GM12878 (cell line): ENCODE measurements around the gene PNLDC1. TPM values are rescaled to one million over a fixed set of nuclear protein-coding genes. Genes with fewer than 3 reads are reported as not detected.

Source experiments
- BCL3 ChIP-seq: IDR thresholded peaks from 2 replicates; pipeline ENCODE4 v1.6.1; 2011; ENCODE audit warnings: borderline replicate concordance, low read depth, mild to moderate bottlenecking, moderate library complexity, low read length; ENCODE audit not compliant: insufficient read depth, poor library complexity, severe bottlenecking
- E4F1 ChIP-seq: fragments of 450-650 bp; IDR thresholded peaks from 2 replicates; pipeline ENCODE4 v1.6.1; 2018; ENCODE audit warnings: borderline replicate concordance, mild to moderate bottlenecking; ENCODE audit not compliant: partially characterized antibody
- GABPA ChIP-seq: IDR thresholded peaks from 2 replicates; pipeline ENCODE4 v1.6.1; 2014; ENCODE audit warnings: antibody characterized with exemption, low read depth, mild to moderate bottlenecking, inconsistent platforms
- GATAD2B ChIP-seq: fragments of 450-650 bp; conservative IDR thresholded peaks from 2 replicates; pipeline ENCODE4 v1.6.1; 2017; ENCODE audit warnings: low read depth, mild to moderate bottlenecking, moderate library complexity
- IKZF1 ChIP-seq: fragments of 450-650 bp; conservative IDR thresholded peaks from 2 replicates; pipeline ENCODE4 v1.6.1; 2017; ENCODE audit warnings: antibody characterized with exemption, mild to moderate bottlenecking
- IRF3 ChIP-seq: fragments of 450-650 bp; IDR thresholded peaks from 2 replicates; pipeline ENCODE4 v1.6.1; 2014; ENCODE audit warnings: mild to moderate bottlenecking
- MAX ChIP-seq: IDR thresholded peaks from 2 replicates; pipeline ENCODE4 v1.6.1; 2012; ENCODE audit warnings: low read depth, low read length, improper control_type of control experiment
- MTA3 ChIP-seq: IDR thresholded peaks from 2 replicates; pipeline ENCODE4 v1.6.1; 2012; ENCODE audit warnings: low read length, inconsistent platforms, borderline replicate concordance
- MYB ChIP-seq: fragments of 150-350 bp; IDR thresholded peaks from 2 replicates; pipeline ENCODE4 v1.6.1; 2014; ENCODE audit warnings: mild to moderate bottlenecking, low read depth, low read length, borderline replicate concordance
- NFYA ChIP-seq: IDR thresholded peaks from 2 replicates; pipeline ENCODE4 v1.6.1; 2011; ENCODE audit warnings: low read depth, mild to moderate bottlenecking, low read length, improper control_type of control experiment, borderline replicate concordance
- POLR2AphosphoS5 ChIP-seq: IDR thresholded peaks from 2 replicates; pipeline ENCODE4 v1.6.1; 2011; ENCODE audit warnings: mild to moderate bottlenecking, low read length, inconsistent platforms
- RB1 ChIP-seq: fragments of 450-650 bp; formaldehyde crosslinking; IDR thresholded peaks from 2 replicates; pipeline ENCODE4 v1.6.1; 2017; ENCODE audit warnings: mild to moderate bottlenecking, borderline replicate concordance
- SMARCA5 ChIP-seq: fragments of 450-650 bp; IDR thresholded peaks from 2 replicates; pipeline ENCODE4 v1.6.1; 2017; ENCODE audit warnings: mild to moderate bottlenecking
- TCF3 ChIP-seq: IDR thresholded peaks from 2 replicates; pipeline ENCODE4 v1.6.1; 2012; ENCODE audit warnings: low read depth, mild to moderate bottlenecking, low read length, borderline replicate concordance; ENCODE audit not compliant: insufficient read depth
- ZNF207 ChIP-seq: fragments of 450-650 bp; IDR thresholded peaks from 2 replicates; pipeline ENCODE4 v1.6.1; 2014; ENCODE audit warnings: antibody characterized with exemption, mild to moderate bottlenecking, borderline replicate concordance
- polyA plus RNA-seq, 11 experiments: library from polyadenylated mRNA; depleted of rRNA in 4 of 11; unstranded in 6 of 11; stranded (reverse) in 5 of 11; fragments of >200 nt; fragmentation: Nextera tagmentation in 4 of 11; fragmentation: Illumina TruSeq in 1 of 11; extraction: Ambion mirVana in 4 of 11; extraction: Trizol in 1 of 11; gene quantifications; 1 replicate in 1 of 11; 2 replicates in 10 of 11; pipeline versions ENCODE4 v1.2.1 to v1.2.3, GENCODE V29; 2011 to 2016; ENCODE audit warnings: inconsistent platforms in 2 of 11, missing spikeins in 2 of 11, low read depth in 1 of 11
- total RNA-seq, 4 experiments: library from RNA; depleted of rRNA in 3 of 4; stranded (reverse); fragments of >200 nt in 3 of 4; fragmentation: Illumina TruSeq in 1 of 4; extraction: Trizol in 1 of 4; gene quantifications; 2 replicates each; pipeline versions ENCODE4 v1.2.1 to v1.2.3, GENCODE V29; 2013 to 2021
- TF ChIP-seq, protein P1 (sequence below): fragments of 450-650 bp; IDR thresholded peaks from 2 replicates; pipeline ENCODE4 v1.6.1; 2016; ENCODE audit warnings: mild to moderate bottlenecking
- TF ChIP-seq, protein P2 (sequence below): fragments of 450-650 bp; IDR thresholded peaks from 2 replicates; pipeline ENCODE4 v1.6.1; 2016; ENCODE audit warnings: mild to moderate bottlenecking, moderate library complexity, borderline replicate concordance

The PNLDC1 gene
- total and polyA plus RNA-seq, 10 of the 15 experiments (the other 5 are each of a cell fraction or from before 2014, with no cell fraction given) = 0.06 to 0.25 (median 0.09) TPM; not detected in 2

- TF ChIP-seq, protein P1, sequence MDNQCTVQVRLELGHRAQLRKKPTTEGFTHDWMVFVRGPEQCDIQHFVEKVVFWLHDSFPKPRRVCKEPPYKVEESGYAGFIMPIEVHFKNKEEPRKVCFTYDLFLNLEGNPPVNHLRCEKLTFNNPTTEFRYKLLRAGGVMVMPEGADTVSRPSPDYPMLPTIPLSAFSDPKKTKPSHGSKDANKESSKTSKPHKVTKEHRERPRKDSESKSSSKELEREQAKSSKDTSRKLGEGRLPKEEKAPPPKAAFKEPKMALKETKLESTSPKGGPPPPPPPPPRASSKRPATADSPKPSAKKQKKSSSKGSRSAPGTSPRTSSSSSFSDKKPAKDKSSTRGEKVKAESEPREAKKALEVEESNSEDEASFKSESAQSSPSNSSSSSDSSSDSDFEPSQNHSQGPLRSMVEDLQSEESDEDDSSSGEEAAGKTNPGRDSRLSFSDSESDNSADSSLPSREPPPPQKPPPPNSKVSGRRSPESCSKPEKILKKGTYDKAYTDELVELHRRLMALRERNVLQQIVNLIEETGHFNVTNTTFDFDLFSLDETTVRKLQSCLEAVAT = peak; percentile 70
- TF ChIP-seq MYB (no peak), RB1 (peak; percentile 82; the same call in 1 of the 2 replicates), E4F1 (peak; percentile 83), ZNF207 (no peak; the same call in 1 of the 2 replicates), MTA3 (no peak), MAX (no peak), IRF3 (peak; percentile 87), TCF3 (no peak), IKZF1 (peak; percentile 82), NFYA (peak; percentile 47; the same call in 1 of the 2 replicates), BCL3 (no peak), GATAD2B (peak; percentile 74), POLR2AphosphoS5 (peak; percentile 71), SMARCA5 (peak; percentile 99), GABPA (no peak)
- TF ChIP-seq, protein P2, sequence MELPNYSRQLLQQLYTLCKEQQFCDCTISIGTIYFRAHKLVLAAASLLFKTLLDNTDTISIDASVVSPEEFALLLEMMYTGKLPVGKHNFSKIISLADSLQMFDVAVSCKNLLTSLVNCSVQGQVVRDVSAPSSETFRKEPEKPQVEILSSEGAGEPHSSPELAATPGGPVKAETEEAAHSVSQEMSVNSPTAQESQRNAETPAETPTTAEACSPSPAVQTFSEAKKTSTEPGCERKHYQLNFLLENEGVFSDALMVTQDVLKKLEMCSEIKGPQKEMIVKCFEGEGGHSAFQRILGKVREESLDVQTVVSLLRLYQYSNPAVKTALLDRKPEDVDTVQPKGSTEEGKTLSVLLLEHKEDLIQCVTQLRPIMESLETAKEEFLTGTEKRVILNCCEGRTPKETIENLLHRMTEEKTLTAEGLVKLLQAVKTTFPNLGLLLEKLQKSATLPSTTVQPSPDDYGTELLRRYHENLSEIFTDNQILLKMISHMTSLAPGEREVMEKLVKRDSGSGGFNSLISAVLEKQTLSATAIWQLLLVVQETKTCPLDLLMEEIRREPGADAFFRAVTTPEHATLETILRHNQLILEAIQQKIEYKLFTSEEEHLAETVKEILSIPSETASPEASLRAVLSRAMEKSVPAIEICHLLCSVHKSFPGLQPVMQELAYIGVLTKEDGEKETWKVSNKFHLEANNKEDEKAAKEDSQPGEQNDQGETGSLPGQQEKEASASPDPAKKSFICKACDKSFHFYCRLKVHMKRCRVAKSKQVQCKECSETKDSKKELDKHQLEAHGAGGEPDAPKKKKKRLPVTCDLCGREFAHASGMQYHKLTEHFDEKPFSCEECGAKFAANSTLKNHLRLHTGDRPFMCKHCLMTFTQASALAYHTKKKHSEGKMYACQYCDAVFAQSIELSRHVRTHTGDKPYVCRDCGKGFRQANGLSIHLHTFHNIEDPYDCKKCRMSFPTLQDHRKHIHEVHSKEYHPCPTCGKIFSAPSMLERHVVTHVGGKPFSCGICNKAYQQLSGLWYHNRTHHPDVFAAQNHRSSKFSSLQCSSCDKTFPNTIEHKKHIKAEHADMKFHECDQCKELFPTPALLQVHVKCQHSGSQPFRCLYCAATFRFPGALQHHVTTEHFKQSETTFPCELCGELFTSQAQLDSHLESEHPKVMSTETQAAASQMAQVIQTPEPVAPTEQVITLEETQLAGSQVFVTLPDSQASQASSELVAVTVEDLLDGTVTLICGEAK = no peak
These were observed 38.0 kb upstream of the PNLDC1 start, which contains the start of gene ACAT2 (continued) for GRCh38 chr6:159761873-159762680.
